Smooth muscle cell of the coronary artery (primary cell): ENCODE measurements around the gene SCRN2. TPM values are rescaled to one million over a fixed set of nuclear protein-coding genes. Genes with fewer than 3 reads are reported as not detected.

Experiments used
- total RNA-seq: library from RNA; depleted of rRNA; stranded (reverse); fragments of >200 nt; gene quantifications from 2 replicates; pipeline ENCODE4 v1.2.3, GENCODE V29; 2014; ENCODE audit warnings: low replicate concordance

The SCRN2 gene
- total RNA-seq = 44.1 and 47.4 TPM in 2 replicates

DNA sequence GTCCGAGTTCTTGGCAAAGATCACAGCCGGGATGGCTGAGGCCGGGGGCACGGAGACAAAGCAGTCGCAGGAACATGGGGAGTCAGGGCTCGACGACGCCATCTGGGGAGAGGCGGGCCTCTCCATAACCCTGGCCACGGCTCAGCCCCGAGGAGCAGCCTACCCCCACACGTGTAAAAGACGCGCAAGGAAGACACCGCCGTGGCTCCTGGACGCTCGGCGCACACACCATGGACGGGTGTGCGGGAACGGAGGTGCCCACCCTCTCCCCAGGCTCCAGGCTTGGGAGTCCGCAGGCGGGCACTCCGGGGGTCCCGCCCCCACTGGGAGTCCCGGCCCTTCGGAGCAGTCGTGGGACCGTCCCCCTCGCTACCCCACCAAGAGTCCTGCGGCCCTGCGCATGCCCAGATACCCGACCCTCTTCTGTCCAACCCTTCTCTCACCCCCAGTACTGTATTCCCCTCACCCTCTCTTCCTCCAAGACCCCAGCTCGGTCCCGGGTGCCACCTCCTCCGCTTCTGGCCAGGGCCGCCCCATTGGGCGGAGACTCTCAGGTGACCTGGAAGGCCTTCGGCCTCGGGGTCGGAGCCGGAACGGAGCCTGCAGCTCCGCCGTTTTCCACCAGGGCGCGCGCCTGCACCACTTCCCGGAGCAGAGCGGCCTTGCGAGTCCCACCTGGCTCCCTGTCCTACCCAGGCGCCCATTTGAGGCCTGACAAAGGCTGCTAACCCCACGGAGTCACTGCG is at the start of gene SCRN2:
Gene SCRN2, minus strand, starts transcription at position 532 of the 746 bp plus-strand sequence. Its CDS starts 430 bp downstream, at position 102.

DNA sequence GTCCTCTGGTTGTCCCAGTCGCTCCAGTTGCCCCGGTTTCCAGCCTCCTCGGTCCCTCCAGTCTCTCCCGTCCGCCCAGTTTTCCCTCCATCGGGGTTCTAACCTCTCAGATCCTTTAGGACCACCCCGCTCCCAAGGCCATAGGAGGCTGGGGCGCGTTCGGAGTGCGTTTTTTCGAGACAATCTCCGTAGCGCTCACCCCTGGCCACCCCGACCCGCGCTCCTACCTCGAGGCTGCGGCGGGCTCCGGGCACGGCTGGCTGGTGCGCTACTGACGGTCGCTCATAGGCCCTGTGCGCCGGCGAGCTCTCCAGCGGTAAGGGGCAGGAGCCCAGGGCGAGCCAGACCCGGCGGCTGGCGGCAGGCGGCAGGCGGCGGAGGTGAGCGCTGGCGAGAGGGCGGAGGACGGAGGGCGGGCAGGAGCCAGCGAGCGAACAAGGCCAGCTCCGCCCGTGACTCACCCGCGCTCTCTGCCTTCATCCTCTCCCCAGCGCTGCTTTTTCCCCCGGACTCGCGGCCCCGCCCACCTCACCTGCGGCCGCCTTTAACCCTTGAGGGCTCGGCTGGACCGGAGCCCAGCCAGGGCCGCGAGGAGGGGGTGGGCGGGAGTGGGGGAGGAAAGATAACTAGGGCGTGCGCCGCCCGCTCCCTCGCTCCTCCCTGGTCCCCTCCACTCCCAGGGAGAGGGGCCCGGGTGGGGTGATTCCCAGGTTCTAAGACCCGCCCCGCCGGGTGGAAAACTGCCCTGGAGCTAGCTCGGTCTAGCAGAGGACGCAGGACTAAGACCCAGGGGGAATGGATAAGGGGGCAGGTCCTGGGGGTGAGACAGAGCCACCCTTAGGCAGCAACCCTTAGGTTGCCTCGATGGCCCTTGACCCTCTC is 9.9 kb upstream of the SCRN2 start, which contains the start of gene SP6:
Gene SP6, minus strand, starts transcription at position 472 of the 882 bp plus-strand sequence. CDS start 2,734 bp downstream, outside the sequence.

DNA sequence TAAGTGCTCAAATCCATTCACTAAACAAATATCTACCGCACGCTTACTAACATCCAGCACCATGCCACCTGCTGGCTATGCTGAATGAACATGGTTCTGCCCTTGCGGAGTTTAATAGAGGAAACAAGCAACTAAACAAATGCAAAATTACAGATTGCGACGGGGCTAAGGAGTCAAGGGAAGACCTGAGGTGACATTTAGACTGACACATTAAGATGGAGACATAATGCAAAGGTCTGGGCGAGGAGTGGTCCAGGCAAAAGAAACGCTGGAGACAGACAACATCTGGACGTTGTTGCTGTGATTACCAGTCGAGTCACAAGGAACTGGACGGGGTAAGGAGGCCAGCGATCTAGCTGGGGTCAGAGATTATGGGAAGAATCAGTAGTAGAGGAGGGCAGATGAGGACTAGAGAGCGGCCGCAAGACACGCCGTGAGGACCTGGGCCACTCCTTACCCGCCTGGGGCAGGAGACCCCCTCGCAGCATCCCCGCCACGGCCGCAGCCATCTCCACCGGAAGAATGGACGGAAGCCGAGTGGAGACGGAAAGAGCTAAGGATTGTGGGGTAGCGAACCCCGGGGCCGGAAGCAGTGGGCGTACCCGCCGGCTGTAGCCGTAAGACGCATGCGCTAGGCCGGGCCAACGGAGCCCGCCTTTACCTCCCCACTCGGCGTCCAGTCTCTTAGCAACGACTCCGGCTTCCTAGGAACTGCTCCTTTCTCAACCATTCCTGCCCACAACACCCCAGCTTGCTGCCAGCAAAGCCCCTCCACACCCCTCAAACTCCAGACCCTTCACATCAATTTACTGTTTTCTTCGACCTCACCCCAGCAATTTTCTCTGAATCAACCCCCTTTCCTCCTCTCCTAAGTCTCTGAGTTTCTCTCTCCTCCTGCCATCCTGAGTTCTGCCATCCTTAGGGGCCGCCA is 9.8 kb downstream of the SCRN2 start, which contains the start of the genes LRRC46 and MRPL10:
Gene LRRC46, plus strand, starts transcription at position 668 of the 931 bp plus-strand sequence. CDS start 320 bp downstream, outside the sequence.
Gene MRPL10, minus strand, starts transcription at position 539 of the 931 bp plus-strand sequence. Its CDS starts 30 bp downstream, at position 509.

GRCh38 chr17:47821424-47822391 is 19.4 kb downstream of the SCRN2 start, which contains the start of gene OSBPL7:
Gene OSBPL7 (minus strand): TSS chr17:47821794. CDS start chr17:47820278, 1,516 bp downstream.

Other genes starting within 250 kb of the SCRN2 start
- gene KPNB1, start 191.4 kb downstream of the SCRN2 start, total RNA-seq = 187 and 246 TPM in 2 replicates
- gene TBKBP1, start 147.1 kb downstream of the SCRN2 start, total RNA-seq = 4.6 and 5.5 TPM in 2 replicates
- gene TBX21, start 108.0 kb downstream of the SCRN2 start, total RNA-seq = not detected in 2 replicates
- gene OSBPL7, start 19.5 kb downstream of the SCRN2 start, total RNA-seq = 7.3 and 10.1 TPM in 2 replicates
- gene MRPL10, start 9.7 kb downstream of the SCRN2 start, total RNA-seq = 16.1 and 21.3 TPM in 2 replicates
- gene LRRC46, start 9.6 kb downstream of the SCRN2 start, total RNA-seq = 0.08 TPM in 1 of 2 replicates, not detected in the other
- 0.08 and 0.12 TPM in 2 replicates for gene SP6, start 9.9 kb upstream of the SCRN2 start, total RNA-seq
- 0.23 and 0.35 TPM in 2 replicates for gene SP2, start 55.0 kb upstream of the SCRN2 start, total RNA-seq
- gene PNPO, start 100.3 kb upstream of the SCRN2 start, total RNA-seq = 20.4 and 34.2 TPM in 2 replicates
- not detected in 2 replicates for gene PRR15L, start 116.6 kb upstream of the SCRN2 start, total RNA-seq
- gene CDK5RAP3, start 129.8 kb upstream of the SCRN2 start, total RNA-seq = 83.0 and 117 TPM in 2 replicates
- 89.7 and 130 TPM in 2 replicates for gene COPZ2, start 196.5 kb upstream of the SCRN2 start, total RNA-seq
- 81.2 and 192 TPM in 2 replicates for gene NFE2L1, start 207.1 kb upstream of the SCRN2 start, total RNA-seq